Measurements from ENCODE around the gene CARD19. TPM values are rescaled to one million over a fixed set of nuclear protein-coding genes. Genes with fewer than 3 reads are reported as not detected.

CARD19 gene
- polyA plus RNA-seq, 1 donor (not counting 4 experiments of a cell fraction or from before 2014, with no cell fraction given) = 36.7 TPM

- Histone ChIP-seq H3K27me3 (ENCODE audit: control insufficient read depth, extremely low read depth, insufficient read depth, low read length) (no peaks in the 10 kb centered on the region), H3K4me3 (ENCODE audit: control insufficient read depth in 2 of 3, extremely low read depth in 1 of 3, insufficient read depth in 2 of 3, low read depth in 1 of 3, low read length in 3 of 3) (no peak overlapping the region), H3K9me1 (ENCODE audit: control insufficient read depth, extremely low read depth, insufficient read depth, low read length) (no peaks in the 10 kb centered on the region), H3K79me2 (ENCODE audit: control insufficient read depth, insufficient read depth, low read length) (no peaks in the 10 kb centered on the region), H3K9me3 (ENCODE audit: control insufficient read depth, low read depth, low read length) (no peaks in the 10 kb centered on the region), H3K36me3 (ENCODE audit: control insufficient read depth in 2 of 2, extremely low read depth in 1 of 2, insufficient read depth in 2 of 2, low read length in 2 of 2) (peaks cover 0 to 1% of the 10 kb centered on the region in 2 experiments), H3K9ac (ENCODE audit: control insufficient read depth, extremely low read depth, insufficient read depth, low read length) (no peak overlapping the region), H4K20me1 (ENCODE audit: control insufficient read depth, extremely low read depth, insufficient read depth, low read length) (no peaks in the 10 kb centered on the region), H2AFZ (ENCODE audit: control insufficient read depth, low read length) (no peak overlapping the region), H3K4me2 (ENCODE audit: control insufficient read depth, extremely low read depth, insufficient read depth, low read depth, low read length) (no peak overlapping the region), H3K4me1 (ENCODE audit: control insufficient read depth, extremely low read depth, insufficient read depth, low read length) (no peaks in the 10 kb centered on the region), H3K27ac (ENCODE audit: control insufficient read depth, insufficient read depth, low read length) (no peak overlapping the region)
- dilution Hi-C loops (cut with MboI; ENCODE audit: extremely low pct_ligation_motif_present, low sequenced_read_pairs) = no loop called here
- DNase-seq (ENCODE audit: low read depth, low spot score) = no peak
- no peak for FAIRE-seq
- no peak for TF ChIP-seq EZH2 (IDR thresholded peaks at IDR 0.05; ENCODE audit: low read length)
- TF ChIP-seq CTCF (optimal IDR thresholded peaks at IDR 0.05 in 1 of 3, IDR thresholded peaks at IDR 0.05 in 1 of 3, conservative IDR thresholded peaks at IDR 0.05 in 1 of 3; ENCODE audit: extremely low read depth in 1 of 3, insufficient read depth in 2 of 3, low read length in 3 of 3) = no peak
Measured at GRCh38 chr9:93119703-93119952, 23.6 kb downstream of the CARD19 start.

GRCh38 chr9:93119953-93120845, 24.2 kb downstream of the CARD19 start:
- Histone ChIP-seq H3K36me3 (ENCODE audit: control insufficient read depth in 2 of 2, extremely low read depth in 1 of 2, insufficient read depth in 2 of 2, low read length in 2 of 2) (no peaks in the 10 kb centered on the region), H3K9ac (ENCODE audit: control insufficient read depth, extremely low read depth, insufficient read depth, low read length) (no peak overlapping the region), H3K9me3 (ENCODE audit: control insufficient read depth, low read depth, low read length) (no peaks in the 10 kb centered on the region), H3K27me3 (ENCODE audit: control insufficient read depth, extremely low read depth, insufficient read depth, low read length) (no peaks in the 10 kb centered on the region), H3K79me2 (ENCODE audit: control insufficient read depth, insufficient read depth, low read length) (no peaks in the 10 kb centered on the region), H3K4me3 (ENCODE audit: control insufficient read depth in 2 of 3, extremely low read depth in 1 of 3, insufficient read depth in 2 of 3, low read depth in 1 of 3, low read length in 3 of 3) (no peak overlapping the region), H2AFZ (ENCODE audit: control insufficient read depth, low read length) (no peak overlapping the region), H3K4me1 (ENCODE audit: control insufficient read depth, extremely low read depth, insufficient read depth, low read length) (no peaks in the 10 kb centered on the region), H4K20me1 (ENCODE audit: control insufficient read depth, extremely low read depth, insufficient read depth, low read length) (no peaks in the 10 kb centered on the region), H3K4me2 (ENCODE audit: control insufficient read depth, extremely low read depth, insufficient read depth, low read depth, low read length) (no peak overlapping the region), H3K27ac (ENCODE audit: control insufficient read depth, insufficient read depth, low read length) (no peak overlapping the region), H3K9me1 (ENCODE audit: control insufficient read depth, extremely low read depth, insufficient read depth, low read length) (no peaks in the 10 kb centered on the region)
- TF ChIP-seq EZH2 (IDR thresholded peaks at IDR 0.05; ENCODE audit: low read length) = no peak
- TF ChIP-seq CTCF (optimal IDR thresholded peaks at IDR 0.05 in 1 of 3, IDR thresholded peaks at IDR 0.05 in 1 of 3, conservative IDR thresholded peaks at IDR 0.05 in 1 of 3; ENCODE audit: extremely low read depth in 1 of 3, insufficient read depth in 2 of 3, low read length in 3 of 3) = peak in 2 of 3 experiments; percentile 11 to 30
- dilution Hi-C loops (cut with MboI; ENCODE audit: extremely low pct_ligation_motif_present, low sequenced_read_pairs) = no loop called here
- no peak for FAIRE-seq
- no peak for DNase-seq (ENCODE audit: low read depth, low spot score)
